K562 (cell line): ENCODE results near the gene ZNRF1. TPM values are rescaled to one million over a fixed set of nuclear protein-coding genes. Genes with fewer than 3 reads are reported as not detected.

Source experiments
- ATAC-seq: fragments of 200-7000 bp; cut with Tn5 transposase; 3 replicates; pipeline ENCODE4 v1.9.1; 2020; ENCODE audit warnings: moderate library complexity
- BruUV-seq: library from RNA; stranded (reverse); fragments of 400-500 nt; replicated peaks from 2 replicates; lab custom pipeline; 2021; lab: Mats Ljungman, UMichigan
- CTCF ChIA-PET: fragments of 300-600 bp; formaldehyde crosslinking; extraction: SDS; loops from one replicate; lab custom pipeline; 2021; ENCODE audit warnings: low intra/inter-chr PET ratio; lab: Yijun Ruan, JAX
- POLR2A ChIA-PET: fragments of 300-600, 350-650 bp; sonication (Branson Sonifier 250); formaldehyde crosslinking; extraction: SDS; loops from one replicate; lab custom pipeline; 2021; ENCODE audit warnings: antibody characterized with exemption, inconsistent platforms; lab: Yijun Ruan, JAX
- DNase-seq, 4 experiments: peaks; one replicate each; pipeline versions ENCODE4 v3.0.0 to v3.0.0-alpha.2; 2011 to 2018; ENCODE audit warnings: low spot score in 3 of 4, mixed read lengths in 3 of 4; ENCODE audit errors: extremely low read depth in 1 of 4
- FAIRE-seq: peaks from 2 replicates; lab custom pipeline; 2011; peaks lifted over from hg19 to GRCh38; lab: Jason Lieb, UNC
- H2AFZ ChIP-seq: 2 replicates; pipeline ENCODE4 v1.6.0; 2011; ENCODE audit warnings: low read depth, low read length, control low read depth, inconsistent platforms
- H3K27ac ChIP-seq: fragments of 200-600 bp; 3 replicates; pipeline ENCODE4 v1.8.0; 2011; ENCODE audit warnings: low read depth, mild to moderate bottlenecking, control low read depth, inconsistent platforms, low read length, moderate library complexity, mixed read lengths; ENCODE audit errors: extremely low read depth
- H3K27me3 ChIP-seq, 2 experiments: fragments of 300-600 bp in 1 of 2; 2 replicates in 1 of 2; 3 replicates in 1 of 2; pipeline versions ENCODE4 v1.6.0 to v1.8.0; 2011; ENCODE audit warnings: inconsistent platforms in 2 of 2, low read length in 2 of 2, mild to moderate bottlenecking in 1 of 2, mixed read lengths in 1 of 2, moderate library complexity in 1 of 2; ENCODE audit not compliant: control insufficient read depth in 2 of 2, insufficient read depth in 2 of 2
- H3K36me3 ChIP-seq: fragments of 300-600 bp; 3 replicates; pipeline ENCODE4 v1.8.0; 2011; ENCODE audit warnings: mild to moderate bottlenecking, low read length, inconsistent platforms; ENCODE audit not compliant: control insufficient read depth, insufficient read depth
- H3K4me1 ChIP-seq, 2 experiments: fragments of 200-600 bp in 1 of 2; replicated peaks in 1 of 2; 2 replicates in 1 of 2; 3 replicates in 1 of 2; pipeline versions ENCODE4 v1.5.1 to v1.8.0; 2011; ENCODE audit warnings: inconsistent platforms in 2 of 2, low read length in 2 of 2, mild to moderate bottlenecking in 1 of 2, mixed read lengths in 1 of 2, moderate library complexity in 1 of 2; ENCODE audit not compliant: control insufficient read depth in 2 of 2, insufficient read depth in 2 of 2
- H3K4me2 ChIP-seq: 2 replicates; pipeline ENCODE4 v1.6.1; 2011; ENCODE audit warnings: low read length, control low read depth, inconsistent platforms, mixed read lengths; ENCODE audit not compliant: insufficient read depth
- H3K4me3 ChIP-seq: fragments of 200-600 bp; sonication (generic), shearing (Covaris generic); 2 replicates; pipeline ENCODE4 v1.5.1; 2016; ENCODE audit warnings: control low read depth, inconsistent platforms
- H3K79me2 ChIP-seq: fragments of 200-600 bp; 3 replicates; pipeline ENCODE4 v1.8.0; 2011; ENCODE audit warnings: low read length, inconsistent platforms; ENCODE audit not compliant: control insufficient read depth, insufficient read depth
- H3K9ac ChIP-seq, 2 experiments: 2 replicates each; pipeline versions ENCODE4 v1.6.0 to v1.6.1; 2011; ENCODE audit warnings: low read depth in 2 of 2, low read length in 2 of 2, control low read depth in 1 of 2, inconsistent platforms in 1 of 2, mild to moderate bottlenecking in 1 of 2, mixed read lengths in 1 of 2; ENCODE audit not compliant: insufficient read depth in 1 of 2
- H3K9me1 ChIP-seq: one replicate; pipeline ENCODE4 v1.6.0; 2011; ENCODE audit warnings: inconsistent platforms, mild to moderate bottlenecking, low read length, moderate library complexity; ENCODE audit not compliant: control insufficient read depth, insufficient read depth
- H3K9me3 ChIP-seq: replicated peaks from 2 replicates; pipeline ENCODE4 v1.5.1; 2011; ENCODE audit warnings: low read depth, low read length, inconsistent platforms; ENCODE audit not compliant: control insufficient read depth, insufficient read depth
- H4K20me1 ChIP-seq: replicated peaks from 2 replicates; pipeline ENCODE4 v1.6.1; 2011; ENCODE audit warnings: low read length, inconsistent platforms, mixed read lengths; ENCODE audit not compliant: control insufficient read depth, insufficient read depth
- ATF7 ChIP-seq: fragments of 450-650 bp; IDR thresholded peaks from 2 replicates; pipeline ENCODE4 v1.7.1; 2014; ENCODE audit warnings: mild to moderate bottlenecking, moderate library complexity
- CCNT2 ChIP-seq: IDR thresholded peaks from 2 replicates; pipeline ENCODE4 v1.6.1; 2011; ENCODE audit warnings: borderline replicate concordance, low read depth, mild to moderate bottlenecking, moderate library complexity, mixed read lengths, low read length; ENCODE audit not compliant: insufficient read length; ENCODE audit errors: extremely low read depth
- CHD1 ChIP-seq: fragments of 200-600 bp; sonication (generic); IDR thresholded peaks from one replicate; pipeline ENCODE4 v1.6.1; 2012; ENCODE audit warnings: mild to moderate bottlenecking, moderate library complexity, low read length, inconsistent platforms
- CREBBP ChIP-seq: IDR thresholded peaks from one replicate; pipeline ENCODE4 v1.6.1; 2012; ENCODE audit warnings: low read depth, mild to moderate bottlenecking, control low read depth, inconsistent platforms, low read length
- DNMT1 ChIP-seq: fragments of 450-650 bp; IDR thresholded peaks from 2 replicates; pipeline ENCODE4 v1.6.1; 2016; ENCODE audit warnings: antibody characterized with exemption, mild to moderate bottlenecking
- ETV6 ChIP-seq, 3 experiments: fragments of 150-350 bp in 1 of 3; sonication (generic) in 1 of 3; formaldehyde crosslinking in 1 of 3; IDR thresholded peaks; 2 replicates each; pipeline versions ENCODE4 v1.6.1 to v1.8.0; 2014 to 2022; ENCODE audit warnings: borderline replicate concordance in 2 of 3, low read depth in 2 of 3, antibody characterized with exemption in 1 of 3, low read length in 1 of 3, mild to moderate bottlenecking in 1 of 3, missing genetic modification reagents in 1 of 3
- KLF16 ChIP-seq: IDR thresholded peaks from 2 replicates; pipeline ENCODE4 v1.6.1; 2016; ENCODE audit warnings: antibody characterized with exemption
- NBN ChIP-seq: fragments of 450-650 bp; IDR thresholded peaks from 2 replicates; pipeline ENCODE4 v1.6.1; 2016; ENCODE audit warnings: low read depth, mild to moderate bottlenecking
- PCBP2 ChIP-seq: fragments of 200-400 bp; formaldehyde crosslinking; IDR thresholded peaks from 2 replicates; pipeline ENCODE4 v1.6.1; 2018; ENCODE audit warnings: low read length, low read depth, mild to moderate bottlenecking, moderate library complexity; ENCODE audit not compliant: poor library complexity, severe bottlenecking
- REST ChIP-seq, 2 experiments: fragments of 450-650 bp; formaldehyde crosslinking in 1 of 2; IDR thresholded peaks; 2 replicates each; pipeline versions ENCODE4 v1.4.0 to v1.6.1; 2014 to 2020; ENCODE audit warnings: mild to moderate bottlenecking in 2 of 2, borderline replicate concordance in 1 of 2, low read depth in 1 of 2
- RUNX1 ChIP-seq: sonication (generic); IDR thresholded peaks from 2 replicates; pipeline ENCODE4 v1.6.1; 2016; ENCODE audit warnings: antibody characterized with exemption, low read depth
- TCF15 ChIP-seq: fragments of 250-450 bp; sonication (Bioruptor Pico); IDR thresholded peaks from 2 replicates; pipeline ENCODE4 v1.8.0; 2022; ENCODE audit warnings: moderate library complexity, mild to moderate bottlenecking, inconsistent platforms
- ZFP1 ChIP-seq: fragments of 450-650 bp; formaldehyde crosslinking; IDR thresholded peaks from 2 replicates; pipeline ENCODE4 v1.4.0; 2020; ENCODE audit warnings: mild to moderate bottlenecking, mixed read lengths
- WGBS: fragments of 100-300 bp; shearing (Covaris generic); methylation state at CpG from one replicate; pipeline ENCODE4 v1.1.6; 2016; ENCODE audit warnings: low coverage, mixed read lengths; ENCODE audit not compliant: insufficient coverage; ENCODE audit errors: missing lambda C conversion rate; 5-methylcytosine and 5-hydroxymethylcytosine counted together
- in situ Hi-C: fragments of 300-500 bp; cut with MboI; formaldehyde crosslinking; loops from 4 replicates; pipeline ENCODE4 v1.15.0; 2018; ENCODE audit warnings: inconsistent platforms, mixed read lengths
- intact Hi-C: fragments of 100-400 bp; cut with micrococcal nuclease; formaldehyde crosslinking; loops from 2 replicates; pipeline ENCODE4 v1.14.2; 2022
- polyA plus RNA-seq, 8 experiments: library from polyadenylated mRNA; depleted of rRNA in 4 of 8; stranded (reverse) in 5 of 8; unstranded in 3 of 8; fragments of >200 nt; fragmentation: Nextera tagmentation in 2 of 8; fragmentation: Illumina TruSeq in 1 of 8; extraction: Ambion mirVana in 2 of 8; extraction: Trizol in 1 of 8; gene quantifications; 2 replicates each; pipeline versions ENCODE4 v1.2.1 to v1.2.3, GENCODE V29; 2011 to 2014; ENCODE audit warnings: inconsistent platforms in 1 of 8, missing spikeins in 1 of 8
- total RNA-seq, 7 experiments: library from RNA; depleted of rRNA in 6 of 7; stranded (reverse); fragments of >200 nt in 6 of 7; fragmentation: Illumina TruSeq in 2 of 7; extraction: Trizol in 2 of 7; gene quantifications; 2 replicates each; pipeline versions ENCODE4 v1.2.1 to v1.2.3, GENCODE V29; 2011 to 2021; ENCODE audit warnings: low replicate concordance in 1 of 7

ZNRF1 gene
- total and polyA plus RNA-seq, 9 of the 15 experiments (the other 6 are each of a cell fraction or from before 2014, with no cell fraction given), result 9.5 to 37.7 (median 20.0) TPM

- H3K9ac ChIP-seq, result no peak overlapping the region
- WGBS, result 19% methylated on average over 9 of the region's 9 CpGs
- DNase-seq, result peak in 1 of 4 experiments; percentile 58
- no peaks in the 10 kb centered on the region for H3K36me3 ChIP-seq
- H3K79me2 ChIP-seq, result no peaks in the 10 kb centered on the region
- no peaks in the 10 kb centered on the region for H3K9me1 ChIP-seq
- no peak overlapping the region for H3K4me3 ChIP-seq
- H3K27ac ChIP-seq, result no peak overlapping the region
- ATAC-seq, result peak; percentile 89
- no peaks in the 10 kb centered on the region; the same call in none of the 2 replicates for H3K9me3 ChIP-seq
- H2AFZ ChIP-seq, result 0 out of 2 replicates have a peak overlapping the region, but pooled peaks have one; percentile 32
- no peak overlapping the region for H3K4me2 ChIP-seq
- POLR2A ChIA-PET, result interaction anchor here (0.5 to 1.4 kb wide), 3 partner anchors 11 to 68 kb away, joined by 3 to 4 read pairs (median 3); no protein-coding TSS in a partner anchor
- intact Hi-C loops (loop anchor here (1.0 to 10.0 kb wide), 3 partner anchors 265 to 425 kb away; partner anchors contain the start of gene MLKL), in situ Hi-C loops (loop anchor here (25.0 kb wide), 1 partner anchor 418 kb away; the partner anchor contains the start of gene MLKL)
- H3K4me1 ChIP-seq, result peaks cover 4 to 7% of the 10 kb centered on the region in 2 experiments; a peak in 4 of 5 replicates
- no peaks in the 10 kb centered on the region for H4K20me1 ChIP-seq
- CTCF ChIA-PET, result no interaction called here
- no TSS peak for BruUV-seq
- peak; percentile 60 for FAIRE-seq
- no peaks in the 10 kb centered on the region; a peak in 1 of 5 replicates for H3K27me3 ChIP-seq
- no peak for TF ChIP-seq KLF16
- no peak for TF ChIP-seq ETV6 (IDR thresholded peaks at IDR 0.05; ENCODE audit: borderline replicate concordance in 1 of 2, low read depth in 2 of 2, low read length in 1 of 2)
- TF ChIP-seq ETV6 (CRISPR knock-in tag; IDR thresholded peaks at IDR 0.05; ENCODE audit: borderline replicate concordance), result no peak
- no peak for TF ChIP-seq CCNT2
- no peak for TF ChIP-seq DNMT1
- TF ChIP-seq RUNX1, result no peak
- no peak for TF ChIP-seq ATF7
- TF ChIP-seq CHD1, result no peak
- no peak for TF ChIP-seq CREBBP
- no peak for TF ChIP-seq ZFP1 (CRISPR knock-in tag)
- peak; percentile 61 for TF ChIP-seq REST (IDR thresholded peaks at IDR 0.05; ENCODE audit: borderline replicate concordance)
- TF ChIP-seq REST (CRISPR knock-in tag; IDR thresholded peaks at IDR 0.05; ENCODE audit: low read depth), result no peak
- TF ChIP-seq NBN, result 0 out of 2 replicates have a peak, but pooled peaks have one; percentile 14
- no peak for TF ChIP-seq PCBP2
- no peak for TF ChIP-seq TCF15 (CRISPR knock-in tag)
Measured at GRCh38 chr16:75130150-75130771, 131.4 kb downstream of the ZNRF1 start.
